DMS53 (cell line): ENCODE measurements around the gene CMTM8.

Source experiments
- DNase-seq: peaks from one replicate; lab custom pipeline; 2025; lab: John Stamatoyannopoulos, UW

The CMTM8 gene

DNA sequence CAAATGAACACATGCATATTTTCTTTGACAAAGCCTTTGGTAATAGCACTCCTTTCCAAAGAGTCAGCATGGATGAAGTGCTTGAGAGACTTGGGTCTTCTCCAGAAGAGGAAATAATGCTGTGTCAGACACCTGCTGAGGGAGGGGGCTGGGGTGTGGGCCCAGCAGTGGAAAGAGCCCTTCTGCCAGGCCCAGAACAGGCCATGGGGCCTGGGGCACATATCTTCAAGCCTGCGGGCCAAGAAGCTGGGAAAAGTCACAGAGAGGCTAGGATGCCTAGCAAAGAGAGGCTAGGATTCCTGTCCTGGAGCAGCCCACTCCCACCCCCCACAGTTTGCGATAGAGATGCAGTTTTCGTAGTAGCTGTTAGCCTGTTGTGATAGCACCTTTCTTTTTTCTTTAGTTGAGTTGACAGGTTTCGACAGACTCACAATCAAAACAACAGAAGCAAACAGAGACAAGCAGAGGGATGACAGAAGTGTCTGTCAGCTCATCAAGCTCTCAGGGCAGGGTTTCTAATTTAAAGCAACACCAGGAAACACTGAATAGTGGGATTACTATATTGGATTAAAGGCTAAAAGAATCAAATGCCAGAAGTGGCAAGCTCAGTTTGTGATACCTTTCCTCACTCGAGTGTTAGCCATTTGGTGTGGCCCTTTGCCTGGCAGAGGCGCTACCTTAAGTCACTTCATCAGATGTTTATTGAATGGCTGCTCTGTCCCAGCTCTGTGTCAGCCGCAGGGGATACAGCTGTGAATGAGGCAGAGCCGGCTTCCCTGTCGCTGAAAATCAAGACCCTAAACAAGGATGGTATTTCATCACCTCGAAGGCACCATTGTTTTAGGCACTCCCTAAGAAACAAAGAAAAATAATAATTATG lies 172.1 kb downstream of the CMTM8 start:
- DNase-seq: no peak

DNA sequence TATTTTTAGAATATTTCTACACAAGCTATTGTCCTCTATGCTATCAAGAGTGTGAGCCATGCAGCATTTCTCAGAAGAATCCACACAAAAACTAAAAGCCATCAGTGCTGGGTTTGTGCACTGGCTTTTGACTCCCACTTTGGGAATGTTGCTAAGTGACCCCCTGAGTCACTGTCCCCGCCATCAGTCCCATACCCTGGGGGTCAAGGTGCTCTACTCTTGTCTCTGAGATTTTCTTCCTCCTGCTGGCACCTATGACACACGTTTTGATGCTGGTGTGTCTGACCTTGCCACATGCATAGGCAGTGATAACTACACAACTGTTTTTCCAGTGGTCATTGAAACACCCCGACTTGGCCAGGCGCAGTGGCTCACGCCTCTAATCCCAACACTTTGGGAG lies 173.0 kb downstream of the CMTM8 start:
- no peak for DNase-seq

DNA sequence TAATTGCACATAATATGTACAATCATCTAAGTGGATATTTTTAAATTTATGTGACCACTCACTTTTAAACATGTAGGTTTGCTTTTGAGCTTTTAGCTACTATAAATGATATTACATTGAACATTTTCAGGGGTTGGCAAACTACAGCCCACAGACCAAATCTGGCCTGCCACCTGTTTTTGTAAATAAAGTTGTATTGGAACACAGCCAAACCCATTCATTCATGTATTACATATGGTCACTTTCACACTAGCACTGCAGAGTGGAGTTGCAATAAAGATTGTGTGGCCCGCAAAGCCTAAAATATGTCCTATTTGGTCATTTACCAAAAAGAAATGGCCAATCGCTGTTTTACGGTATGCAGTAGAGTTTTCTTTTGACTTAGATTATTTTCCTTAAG lies 174.4 kb downstream of the CMTM8 start:
- no peak for DNase-seq

DNA sequence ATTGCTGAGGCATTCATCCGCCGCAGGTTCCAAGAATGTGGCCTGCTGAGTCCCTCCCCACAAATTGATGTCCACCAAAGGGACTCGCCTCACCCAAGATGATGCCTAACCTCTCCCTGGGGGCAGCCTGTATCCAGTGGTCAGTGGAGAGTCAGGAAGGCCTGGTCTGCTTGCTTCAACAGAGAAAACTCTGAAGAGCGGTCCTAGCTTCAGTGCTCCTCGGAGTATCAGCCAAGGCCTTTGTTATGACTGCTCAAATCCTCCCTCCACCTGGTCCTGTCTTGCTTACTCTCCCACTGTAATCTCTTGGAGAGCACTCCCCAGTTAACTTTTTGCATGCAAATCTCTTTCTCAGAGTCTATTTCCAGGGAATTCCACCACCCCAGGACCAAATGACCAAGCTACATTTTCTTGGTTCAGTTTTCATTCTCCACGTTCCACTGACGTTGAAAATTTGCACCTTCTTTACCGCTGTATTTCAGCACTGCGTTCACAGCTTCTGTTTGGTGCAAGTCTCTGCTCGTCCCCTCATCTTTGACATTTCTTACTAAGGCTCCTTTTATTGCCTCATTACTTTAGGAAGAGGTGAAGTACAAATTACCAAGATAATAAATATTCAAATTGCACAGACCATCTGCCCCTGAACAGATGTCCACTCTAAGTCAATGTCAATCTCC lies 175.5 kb downstream of the CMTM8 start:
- DNase-seq: no peak

DNA sequence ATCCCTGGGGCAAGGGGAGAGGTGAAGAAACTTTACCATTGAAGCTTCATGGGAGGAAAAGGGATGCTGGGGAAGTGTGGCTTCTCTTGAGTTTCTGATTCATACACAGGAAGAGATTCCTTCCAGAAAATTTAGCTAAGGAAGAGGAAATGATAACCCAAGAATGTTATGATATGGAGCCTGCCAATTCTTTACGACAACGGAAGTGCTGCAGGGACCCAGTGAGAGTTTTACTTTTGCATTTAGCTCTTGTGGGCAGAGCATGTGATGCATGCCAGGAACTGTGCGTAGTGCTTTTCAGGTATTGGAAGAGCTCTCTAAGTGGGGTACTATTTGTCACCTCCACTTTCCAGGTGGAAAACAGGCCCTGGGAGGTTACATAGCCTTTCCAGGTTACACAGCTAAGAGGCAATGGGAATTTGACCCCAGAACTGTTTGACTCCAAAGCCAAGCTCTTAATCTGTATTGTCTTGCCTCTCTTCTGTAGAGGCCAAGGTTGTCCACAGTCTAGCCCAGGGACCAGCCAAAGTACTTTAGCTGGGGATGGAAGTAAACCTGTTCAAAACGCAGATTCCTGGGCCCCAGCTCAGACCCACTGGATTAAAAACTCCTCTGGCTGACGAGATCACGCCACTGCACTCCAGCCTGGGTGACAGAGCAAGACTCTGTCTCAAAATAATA lies 176.2 kb downstream of the CMTM8 start:
- no peak for DNase-seq

DNA sequence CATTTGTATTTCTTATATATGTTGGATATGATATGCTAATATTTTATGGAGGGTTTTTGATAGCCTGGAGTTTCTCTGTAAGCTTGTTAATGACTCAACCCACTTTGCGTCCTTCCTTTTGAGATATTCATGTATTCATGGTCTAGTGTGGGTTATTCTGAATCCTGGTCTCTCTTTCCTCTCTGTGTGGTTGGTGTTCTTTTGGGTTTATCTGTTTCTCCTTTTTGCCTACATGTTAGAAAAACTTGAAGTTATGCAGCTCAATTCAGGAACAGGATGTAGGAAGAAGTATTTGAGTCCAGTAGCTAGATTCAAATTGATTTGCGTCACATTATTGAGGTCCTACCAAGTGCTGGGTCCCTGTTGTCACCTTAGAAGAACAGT lies 181.3 kb downstream of the CMTM8 start:
- no peak for DNase-seq
